ENCODE results near the gene CACNA1E. TPM values are rescaled to one million over a fixed set of nuclear protein-coding genes. Genes with fewer than 3 reads are reported as not detected.

CACNA1E gene
- total RNA-seq, 2 experiments from 2014 or later, result not detected

- Histone ChIP-seq H3K36me3 (ENCODE audit: insufficient read depth, low read length) (no peaks in the 10 kb centered on the region), H3K9me3 (ENCODE audit: low read length) (no peaks in the 10 kb centered on the region), H3K4me3 (ENCODE audit: low read depth, low read length, poor library complexity, severe bottlenecking) (no peak overlapping the region), H4K20me1 (ENCODE audit: insufficient read depth, low read length) (no peaks in the 10 kb centered on the region), H3K4me2 (ENCODE audit: low read length) (no peak overlapping the region), H2AFZ (ENCODE audit: low read length) (no peak overlapping the region), H3K79me2 (ENCODE audit: insufficient read depth, low read depth, low read length) (no peaks in the 10 kb centered on the region), H3K9me2 (ENCODE audit: insufficient read depth, low read length) (no peaks in the 10 kb centered on the region), H3K4me1 (ENCODE audit: insufficient read depth, low read length, poor library complexity, severe bottlenecking) (no peaks in the 10 kb centered on the region), H3K27ac (ENCODE audit: low read depth, low read length, poor library complexity, severe bottlenecking) (no peak overlapping the region)
- TF ChIP-seq CTCF (conservative IDR thresholded peaks at IDR 0.05; ENCODE audit: low read length) (no peak), EZH2phosphoT487 (IDR thresholded peaks at IDR 0.05; ENCODE audit: borderline replicate concordance, low read depth, low read length) (no peak)
- ChIA-PET CTCF (ENCODE audit: unreplicated experiment) (no interaction called here), POLR2A (no interaction called here)
- no peak for DNase-seq (ENCODE audit: low spot score)
- BruUV-seq (replicated peaks), result no TSS peak
- intact Hi-C loops (cut with micrococcal nuclease; ENCODE audit: unreplicated experiment), result no loop called here
These were observed 118.1 kb downstream of the CACNA1E start for GRCh38 chr1:181601186-181601950.

GRCh38 chr1:181603735-181604410 lies 120.6 kb downstream of the CACNA1E start:
- DNase-seq (ENCODE audit: low spot score), result no peak
- intact Hi-C loops (cut with micrococcal nuclease; ENCODE audit: unreplicated experiment), result no loop called here
- Histone ChIP-seq H3K79me2 (ENCODE audit: insufficient read depth, low read depth, low read length) (no peaks in the 10 kb centered on the region), H3K9me3 (ENCODE audit: low read length) (no peaks in the 10 kb centered on the region), H3K4me3 (ENCODE audit: low read depth, low read length, poor library complexity, severe bottlenecking) (no peak overlapping the region), H3K4me2 (ENCODE audit: low read length) (no peak overlapping the region), H3K27ac (ENCODE audit: low read depth, low read length, poor library complexity, severe bottlenecking) (no peak overlapping the region), H4K20me1 (ENCODE audit: insufficient read depth, low read length) (no peaks in the 10 kb centered on the region), H3K4me1 (ENCODE audit: insufficient read depth, low read length, poor library complexity, severe bottlenecking) (no peaks in the 10 kb centered on the region), H3K36me3 (ENCODE audit: insufficient read depth, low read length) (no peaks in the 10 kb centered on the region), H2AFZ (ENCODE audit: low read length) (no peak overlapping the region), H3K9me2 (ENCODE audit: insufficient read depth, low read length) (no peaks in the 10 kb centered on the region)
- BruUV-seq (replicated peaks), result no TSS peak
- CTCF ChIA-PET (ENCODE audit: unreplicated experiment), result no interaction called here
- TF ChIP-seq EZH2phosphoT487 (IDR thresholded peaks at IDR 0.05; ENCODE audit: borderline replicate concordance, low read depth, low read length), result no peak
- TF ChIP-seq CTCF (conservative IDR thresholded peaks at IDR 0.05; ENCODE audit: low read length), result no peak
- POLR2A ChIA-PET, result no interaction called here

Data from OCI-LY7 (cell line).